GM12892 (cell line): Measurements from ENCODE around the gene CPPED1.

Source experiments
- DNase-seq: peaks from one replicate; pipeline ENCODE4 v3.0.0; 2011; ENCODE audit not compliant: insufficient read length
- FAIRE-seq: peaks from 2 replicates; lab custom pipeline; 2011; peaks lifted over from hg19 to GRCh38; lab: Jason Lieb, UNC
- POLR2A ChIP-seq: IDR thresholded peaks from 2 replicates; pipeline ENCODE4 v1.6.1; 2011; ENCODE audit warnings: low read depth, low read length, control low read depth
- POLR2AphosphoS5 ChIP-seq: IDR thresholded peaks from 2 replicates; pipeline ENCODE4 v1.6.1; 2011; ENCODE audit warnings: low read depth, low read length, control low read depth
- TAF1 ChIP-seq: IDR thresholded peaks from 2 replicates; pipeline ENCODE4 v1.6.1; 2011; ENCODE audit warnings: low read depth, mild to moderate bottlenecking, control low read depth, low read length, borderline replicate concordance

Gene CPPED1

DNA sequence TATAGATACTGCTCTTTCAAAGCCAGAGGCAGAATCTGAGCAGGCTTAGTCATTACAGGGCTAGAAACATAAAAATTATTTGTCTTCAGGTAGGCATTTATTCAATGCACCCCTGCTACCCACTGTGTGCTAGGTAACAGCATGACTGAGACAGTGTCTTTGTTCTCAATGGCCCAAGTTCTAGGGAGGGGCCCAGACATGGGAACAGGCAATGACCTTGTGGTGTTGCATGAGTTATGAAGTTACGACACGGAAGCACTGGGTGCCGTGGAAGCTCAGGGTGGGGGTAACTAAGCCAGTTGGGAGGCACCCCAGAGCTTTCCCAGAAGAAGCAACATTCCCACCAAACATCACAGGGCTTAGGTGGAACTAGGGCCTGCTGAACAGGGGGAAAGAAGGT lies 87.0 kb downstream of the CPPED1 start:
- DNase-seq (no peak), FAIRE-seq (no peak)
- TF ChIP-seq POLR2A (no peak), TAF1 (no peak), POLR2AphosphoS5 (no peak)

- TF ChIP-seq POLR2A (no peak), POLR2AphosphoS5 (no peak), TAF1 (no peak)
Observed at GRCh38 chr16:12709807-12710206, 93.9 kb downstream of the CPPED1 start.

GRCh38 chr16:12708266-12708665 lies 95.4 kb downstream of the CPPED1 start:
- DNase-seq = no peak
- FAIRE-seq = no peak
- no peak for TF ChIP-seq POLR2A
- no peak for TF ChIP-seq TAF1

More at GRCh38 chr16:12709807-12710206, 93.9 kb downstream of the CPPED1 start:
- FAIRE-seq (no peak), DNase-seq (no peak)

DNA sequence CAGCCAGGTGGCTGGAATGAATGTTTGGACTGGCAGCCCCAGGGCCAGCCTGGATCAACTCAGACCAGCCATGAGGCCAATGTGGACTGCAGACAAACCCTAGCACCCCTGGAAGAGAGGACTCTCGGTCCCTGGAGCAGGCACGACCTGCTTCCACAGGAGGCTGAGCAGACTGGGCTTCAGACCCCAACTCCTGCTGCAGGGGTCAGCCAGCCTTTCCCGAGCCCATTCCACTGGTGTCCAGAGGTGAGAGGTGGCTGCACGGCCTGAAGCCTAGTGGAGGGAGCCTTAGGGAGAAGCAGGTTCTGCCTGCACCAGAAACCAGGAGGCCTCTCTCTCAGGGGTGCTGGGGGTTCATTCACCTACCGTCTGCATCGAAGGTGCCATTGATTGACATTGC lies 97.1 kb downstream of the CPPED1 start:
- TF ChIP-seq POLR2A = no peak
- TF ChIP-seq TAF1 = no peak
- no peak for TF ChIP-seq POLR2AphosphoS5
- DNase-seq (no peak), FAIRE-seq (no peak)

GRCh38 chr16:12704492-12705111 lies 99.1 kb downstream of the CPPED1 start:
- DNase-seq (no peak), FAIRE-seq (no peak)
- TF ChIP-seq POLR2A = no peak
- no peak for TF ChIP-seq TAF1
- TF ChIP-seq POLR2AphosphoS5 = no peak

DNA sequence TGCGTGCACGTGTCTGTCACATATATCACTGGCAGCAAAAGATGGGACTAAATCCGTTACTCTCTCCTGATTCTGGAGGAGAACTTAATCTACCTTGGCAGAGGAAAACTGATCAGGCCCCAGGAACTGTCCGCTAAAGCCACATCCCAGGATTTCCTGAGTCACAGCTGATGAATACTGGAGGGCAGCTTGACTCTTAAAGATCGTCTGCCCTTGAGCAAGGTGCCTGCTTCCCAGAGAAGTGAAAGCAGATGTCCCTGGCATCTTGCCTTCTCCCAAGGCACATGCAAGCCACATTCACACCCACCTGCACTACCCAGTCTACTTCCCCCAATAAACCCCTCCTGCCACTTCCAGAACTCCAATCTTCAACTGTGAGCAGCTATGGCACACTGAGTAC lies 99.8 kb downstream of the CPPED1 start:
- TF ChIP-seq POLR2AphosphoS5 (no peak), TAF1 (no peak), POLR2A (no peak)
- no peak for FAIRE-seq
- no peak for DNase-seq

DNA sequence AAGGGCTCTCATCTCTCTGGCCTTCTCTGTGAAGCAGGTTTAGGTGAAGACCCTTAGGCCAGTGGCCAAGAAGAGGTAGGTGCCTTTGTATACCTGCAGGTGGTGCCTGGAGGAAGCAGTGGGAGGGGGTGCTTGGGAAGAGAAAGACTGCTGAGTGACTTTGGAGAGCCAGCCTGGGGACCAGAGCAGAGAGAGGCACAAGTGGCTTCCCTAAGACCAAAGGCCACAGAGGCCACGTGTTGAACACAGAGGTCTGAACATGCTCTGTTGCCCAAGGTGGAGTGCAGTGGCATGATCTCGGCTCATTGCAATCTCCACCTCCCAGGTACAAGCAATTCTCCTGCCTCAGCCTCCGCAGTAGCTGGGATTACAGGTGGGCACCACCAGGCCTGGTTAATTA lies 103.5 kb downstream of the CPPED1 start:
- DNase-seq = no peak
- no peak for TF ChIP-seq POLR2AphosphoS5
- no peak for TF ChIP-seq POLR2A
- TF ChIP-seq TAF1 = no peak
- no peak for FAIRE-seq

- no peak for FAIRE-seq
- TF ChIP-seq POLR2AphosphoS5 (no peak), POLR2A (no peak), TAF1 (no peak)
- no peak for DNase-seq
Observed at GRCh38 chr16:12699161-12699560, 104.5 kb downstream of the CPPED1 start.

- FAIRE-seq (no peak), DNase-seq (no peak)
- no peak for TF ChIP-seq POLR2AphosphoS5
- no peak for TF ChIP-seq TAF1
- TF ChIP-seq POLR2A = no peak
Observed at GRCh38 chr16:12697437-12697836, 106.2 kb downstream of the CPPED1 start.

- TF ChIP-seq POLR2A = no peak
- no peak for TF ChIP-seq TAF1
- no peak for TF ChIP-seq POLR2AphosphoS5
- DNase-seq (no peak), FAIRE-seq (no peak)
Observed at GRCh38 chr16:12695454-12695853, 108.2 kb downstream of the CPPED1 start.

DNA sequence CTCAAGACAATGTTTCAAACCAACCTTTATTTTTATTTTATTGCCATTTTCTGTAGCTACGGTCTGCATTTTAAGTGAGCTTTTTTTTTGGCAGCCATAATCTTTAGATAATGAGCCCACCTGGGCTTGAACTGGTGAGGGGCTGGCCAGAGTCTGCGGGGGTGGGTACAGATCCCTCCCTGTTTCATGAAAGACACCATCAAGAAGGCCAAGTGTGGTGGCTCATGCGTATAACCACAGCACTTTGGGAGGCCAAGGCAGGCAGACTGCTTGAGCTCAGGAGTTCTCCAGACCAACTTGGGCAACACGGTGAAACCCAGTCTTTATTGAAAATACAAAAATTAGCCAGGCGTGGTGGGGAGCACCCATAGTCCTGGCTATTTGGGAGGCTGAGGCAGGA lies 113.7 kb downstream of the CPPED1 start:
- no peak for DNase-seq
- FAIRE-seq = no peak
- TF ChIP-seq POLR2A (no peak), POLR2AphosphoS5 (no peak), TAF1 (no peak)

- TF ChIP-seq POLR2A (no peak), TAF1 (no peak), POLR2AphosphoS5 (no peak)
- FAIRE-seq = no peak
- DNase-seq = no peak
Observed at GRCh38 chr16:12688951-12689850, 114.5 kb downstream of the CPPED1 start.
